ENCODE data around the gene SNX6.
A peak's percentile ranks its signal among the peaks of the same experiment; 100 is the strongest.

DNA sequence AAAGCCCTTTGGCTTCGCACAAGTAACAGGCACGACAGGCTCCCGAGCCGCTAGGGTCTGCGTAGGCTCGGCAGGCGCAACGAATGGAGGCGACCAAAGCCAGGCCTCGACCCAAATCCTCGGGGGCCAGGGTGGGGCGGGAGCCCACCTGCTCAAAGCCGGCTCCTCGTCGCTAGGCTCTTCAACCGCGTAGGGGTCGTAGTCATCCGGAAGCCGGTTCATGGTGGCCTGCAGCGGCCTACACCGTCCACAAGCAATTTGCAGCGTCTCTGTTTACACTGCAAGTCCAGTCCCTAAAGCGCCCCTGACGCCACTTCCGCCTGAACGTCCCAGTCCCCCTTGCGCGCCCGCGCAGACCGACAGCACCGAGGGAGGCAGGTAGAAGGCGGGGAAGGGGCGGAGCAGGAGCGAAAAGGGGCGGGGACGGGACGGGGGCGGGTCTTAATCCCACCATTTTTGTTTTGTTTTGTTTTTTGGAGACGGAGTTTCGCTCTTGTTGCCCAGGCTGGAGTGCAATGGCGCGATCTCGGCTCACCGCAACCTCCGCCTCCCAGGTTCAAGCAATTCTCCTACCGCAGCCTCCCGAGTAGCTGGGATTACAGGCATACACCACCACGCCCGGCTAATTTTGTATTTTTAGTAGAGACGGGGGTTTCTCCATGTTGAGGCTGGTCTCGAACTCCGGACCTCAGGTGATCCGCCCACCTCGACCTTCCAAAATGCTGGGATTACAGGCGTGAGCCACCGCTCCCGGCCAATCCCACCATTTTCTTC, 90.4 kb downstream of the SNX6 start, which contains the start of gene EAPP:
- TF ChIP-seq POLR2A (IDR thresholded peaks at IDR 0.05; ENCODE audit: low read depth, low read length) (peak; percentile 88), SPI1 (IDR thresholded peaks at IDR 0.05; ENCODE audit: low read depth, low read length) (peak; percentile 58), PAX5 (IDR thresholded peaks at IDR 0.05; ENCODE audit: insufficient read depth, low read length, severe bottlenecking) (no peak), POLR2AphosphoS5 (IDR thresholded peaks at IDR 0.05; ENCODE audit: low read depth, low read length) (peak; percentile 70; the same call in 1 of the 2 replicates), TAF1 (IDR thresholded peaks at IDR 0.05; ENCODE audit: low read depth, low read length) (peak; percentile 46; the same call in 1 of the 2 replicates)
